GM21737 (cell line): Measurements from ENCODE around the gene THSD7A.
A peak's percentile ranks its signal among the peaks of the same experiment; 100 is the strongest.

ENCODE experiments used
- ATAC-seq: cut with Tn5 transposase; IDR thresholded peaks from one replicate; pipeline ENCODE4 v1.9.1; 2021; ENCODE audit warnings: mild to moderate bottlenecking, moderate library complexity; ENCODE audit not compliant: unreplicated experiment

The THSD7A gene

DNA sequence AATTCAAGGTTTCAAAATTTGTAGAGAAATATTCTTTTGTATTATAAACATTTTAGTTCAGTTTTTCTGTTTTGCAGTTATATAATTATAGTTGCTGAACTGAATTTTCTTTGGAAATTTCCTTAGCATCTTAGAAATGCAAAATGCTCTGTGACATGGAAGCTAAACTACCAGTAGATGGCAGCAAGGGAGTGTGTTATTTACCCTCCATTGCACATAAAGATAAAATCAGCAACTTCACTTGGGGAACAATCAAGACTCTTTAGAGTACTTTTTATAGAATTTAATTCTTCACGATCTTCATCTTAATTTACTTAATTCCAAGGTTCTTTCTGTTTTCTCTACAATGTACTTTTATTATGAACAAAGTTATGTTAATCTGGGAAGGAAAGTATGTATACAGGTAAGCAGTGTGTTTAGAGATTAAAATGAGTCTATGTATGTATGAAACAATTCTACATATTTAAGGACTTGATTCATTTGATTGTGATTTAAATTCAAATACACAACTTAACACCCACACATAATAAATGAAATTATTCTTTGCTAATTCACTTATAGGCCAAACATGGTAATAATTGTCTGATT, 404.2 kb downstream of the THSD7A start:
- ATAC-seq = peak; percentile 57

DNA sequence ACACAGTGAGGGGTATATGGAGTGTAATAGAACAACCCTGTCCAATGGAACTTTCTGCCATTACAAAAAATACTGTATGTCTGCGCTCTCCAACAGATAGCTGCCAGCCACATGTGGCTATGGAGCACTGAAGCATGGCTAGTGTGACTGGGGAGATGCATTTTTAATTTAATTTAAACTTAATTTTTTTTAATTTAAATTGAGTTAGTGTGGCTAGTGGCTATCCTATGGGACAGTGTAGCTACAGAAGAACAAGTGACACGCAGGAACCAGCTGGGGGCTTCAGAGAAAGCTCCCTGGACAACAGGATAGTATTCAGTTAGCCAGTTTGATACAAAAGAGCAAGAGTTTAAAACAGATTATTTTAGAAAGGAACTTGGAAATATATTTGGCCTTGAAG, 408.0 kb downstream of the THSD7A start:
- no peak for ATAC-seq

DNA sequence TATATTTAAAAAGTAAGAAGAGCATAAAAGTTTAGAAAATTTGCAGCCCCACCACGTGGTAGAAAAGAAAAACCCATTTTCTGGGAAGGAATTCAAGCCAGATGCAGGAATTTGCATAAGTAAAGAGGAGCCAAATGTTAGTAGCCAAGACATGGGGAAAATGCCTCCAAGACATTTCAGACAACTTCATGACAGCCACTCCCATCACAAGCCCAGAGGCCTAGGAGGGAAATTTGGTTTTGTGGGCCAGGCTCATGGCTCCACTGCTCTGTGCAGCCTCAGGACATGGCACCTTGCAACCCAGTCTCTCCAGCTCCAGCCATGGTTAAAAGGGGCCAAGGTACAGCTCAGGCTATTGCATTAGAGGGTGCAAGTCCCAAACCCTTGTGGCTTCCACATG, 411.9 kb downstream of the THSD7A start:
- ATAC-seq = no peak

DNA sequence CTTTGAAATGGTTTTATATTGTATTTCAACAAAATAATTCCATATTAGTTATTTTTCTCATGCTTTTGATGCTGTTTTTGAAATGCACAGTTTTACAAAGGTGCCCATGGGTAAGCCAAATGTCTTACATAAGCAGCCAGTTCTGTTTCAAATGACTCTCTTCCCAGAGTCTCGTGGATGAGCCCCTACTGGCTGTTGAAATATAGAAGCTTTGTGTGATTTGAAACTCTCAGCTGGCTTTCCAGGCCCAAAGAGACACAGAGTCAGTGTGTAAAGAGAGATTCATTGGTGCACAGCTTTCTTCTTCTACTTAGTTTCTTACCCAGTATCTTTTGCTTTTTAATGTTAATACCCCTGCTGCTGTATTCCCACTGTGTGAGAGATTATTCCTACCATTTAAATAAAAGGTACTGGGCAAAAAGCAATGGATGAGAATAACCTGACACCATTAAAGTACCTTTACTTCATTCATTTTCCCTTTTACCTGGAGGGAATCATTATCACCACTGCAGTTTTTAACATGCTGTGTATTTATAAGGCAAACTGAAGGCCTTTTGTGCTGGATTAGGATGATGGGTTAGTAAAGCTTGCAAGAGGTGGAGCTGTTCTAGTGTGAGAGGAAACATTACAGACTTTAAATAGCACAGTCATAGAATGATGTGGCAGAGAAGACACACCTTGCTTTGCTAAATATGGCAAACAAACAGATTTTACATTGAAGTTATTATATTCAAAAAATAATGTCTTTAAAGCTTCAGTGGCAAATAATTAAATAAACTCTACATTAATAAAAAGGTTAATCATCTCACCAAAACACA, 415.1 kb downstream of the THSD7A start:
- no peak for ATAC-seq

DNA sequence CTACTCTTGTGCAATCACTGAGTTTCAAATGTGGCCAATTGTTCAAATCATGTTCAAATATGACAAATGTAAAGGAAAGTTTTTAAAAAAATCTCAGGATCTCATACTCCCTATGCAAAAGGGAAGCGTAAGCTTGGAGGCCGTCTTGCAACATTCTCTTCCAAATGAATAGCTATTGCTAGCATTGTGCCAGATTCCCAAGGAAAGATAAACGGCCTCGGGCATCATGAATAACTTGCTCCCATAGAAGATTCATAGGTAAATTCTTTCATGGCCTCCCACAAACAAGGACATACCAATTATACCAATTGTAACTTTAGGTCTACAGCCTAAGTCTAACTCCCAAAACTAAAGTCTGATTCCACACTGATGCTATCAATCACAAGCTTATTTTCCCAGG, 416.9 kb downstream of the THSD7A start:
- no peak for ATAC-seq

DNA sequence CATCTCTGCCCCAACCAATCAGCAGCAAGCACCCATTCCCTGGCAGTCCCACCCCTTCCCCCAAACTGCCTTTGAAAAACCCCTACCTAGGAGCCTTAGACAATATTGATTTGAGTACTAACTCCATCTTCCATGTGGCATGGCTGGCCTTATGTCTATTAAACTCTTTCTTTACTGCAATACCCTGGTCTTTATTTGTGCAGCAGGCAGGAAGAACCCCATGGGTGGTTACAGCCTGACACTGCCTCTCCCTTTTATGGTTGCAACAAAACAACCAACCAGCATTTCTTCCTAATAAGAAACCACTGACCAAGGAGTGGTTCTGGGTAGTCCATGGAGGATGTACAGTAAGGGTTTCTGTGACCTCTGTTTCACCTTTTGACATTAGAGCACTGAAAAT, 418.1 kb downstream of the THSD7A start:
- ATAC-seq = no peak

DNA sequence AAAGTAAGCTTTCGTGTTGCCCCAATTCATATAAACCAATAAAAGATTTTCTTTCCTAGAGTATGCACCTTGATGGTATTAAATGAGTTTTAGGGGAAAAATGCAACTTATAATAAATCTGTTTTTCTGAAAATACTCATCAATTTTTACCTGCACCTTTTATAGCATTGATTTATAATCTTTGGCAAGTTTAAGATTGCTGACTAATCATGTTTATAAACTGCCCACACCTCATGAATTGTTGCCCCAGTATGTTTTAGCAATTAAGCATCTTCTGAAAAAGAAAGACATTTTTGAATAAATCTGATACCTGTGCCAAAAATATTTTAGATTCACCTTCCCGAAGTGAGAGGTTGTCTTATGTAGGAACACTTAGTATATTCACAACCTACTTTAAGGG, 420.0 kb downstream of the THSD7A start:
- no peak for ATAC-seq

DNA sequence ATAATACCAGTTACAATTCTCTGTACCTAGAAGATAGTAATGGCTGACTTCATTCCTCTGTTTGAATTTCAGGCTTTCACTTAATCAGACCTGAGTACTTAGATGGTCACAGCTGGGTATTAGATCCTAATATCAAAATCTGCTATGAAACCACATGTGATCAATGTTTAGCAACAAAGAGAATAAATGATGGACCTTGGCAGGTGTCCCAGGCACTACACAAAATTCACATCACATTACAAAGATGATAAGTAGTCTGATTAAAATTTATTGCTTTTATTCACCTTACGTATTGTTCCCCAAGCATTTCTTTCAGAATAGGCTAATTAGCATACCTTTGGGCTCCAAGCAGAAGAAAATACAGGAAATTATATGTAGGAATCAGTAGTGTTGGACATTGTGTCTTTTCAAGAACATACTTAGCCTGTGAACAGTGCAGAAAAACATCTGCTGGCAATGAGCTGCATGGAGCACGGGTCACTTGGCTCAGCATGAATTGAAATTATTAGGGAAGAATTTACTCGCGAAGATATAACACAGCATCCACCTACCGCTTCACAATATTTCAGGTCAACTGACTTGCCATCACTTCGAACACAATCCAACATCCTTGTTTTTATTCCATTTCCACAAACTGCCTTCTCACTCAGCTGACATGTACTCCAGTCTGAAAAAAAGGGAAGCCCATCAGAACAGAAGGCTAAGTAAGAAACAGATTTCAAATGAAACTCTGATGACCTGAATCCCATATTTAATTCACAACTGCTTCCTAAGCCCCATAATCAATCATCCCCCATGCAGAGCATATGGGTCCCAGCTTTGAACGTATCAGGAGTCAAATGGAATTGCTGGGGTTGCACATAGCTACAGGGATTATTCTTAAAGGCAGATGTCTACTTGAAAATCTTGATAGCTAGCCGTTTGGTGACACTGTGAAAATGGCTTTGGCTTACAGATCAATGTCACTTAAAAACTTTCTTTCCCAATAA, 421.0 kb downstream of the THSD7A start:
- no peak for ATAC-seq

DNA sequence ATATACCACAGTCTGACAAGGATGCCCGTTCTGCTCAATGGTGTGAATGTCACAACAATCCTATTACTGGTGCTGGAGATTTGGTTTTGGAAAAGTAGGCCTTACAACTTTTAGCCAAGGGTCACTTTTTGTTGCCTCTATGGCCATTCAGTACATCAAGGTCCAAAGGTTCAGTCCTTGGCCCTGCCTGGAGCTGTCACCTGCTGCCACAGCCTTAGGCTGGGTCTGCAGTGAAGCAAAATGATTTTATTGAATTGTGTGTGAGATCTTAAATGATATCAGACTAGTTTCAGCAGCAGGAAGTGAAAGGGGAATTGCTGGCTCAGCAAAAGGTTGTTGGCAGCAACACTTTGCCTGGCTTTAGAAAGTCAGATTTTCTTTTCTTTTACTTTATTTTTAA, 427.6 kb downstream of the THSD7A start:
- ATAC-seq = no peak

DNA sequence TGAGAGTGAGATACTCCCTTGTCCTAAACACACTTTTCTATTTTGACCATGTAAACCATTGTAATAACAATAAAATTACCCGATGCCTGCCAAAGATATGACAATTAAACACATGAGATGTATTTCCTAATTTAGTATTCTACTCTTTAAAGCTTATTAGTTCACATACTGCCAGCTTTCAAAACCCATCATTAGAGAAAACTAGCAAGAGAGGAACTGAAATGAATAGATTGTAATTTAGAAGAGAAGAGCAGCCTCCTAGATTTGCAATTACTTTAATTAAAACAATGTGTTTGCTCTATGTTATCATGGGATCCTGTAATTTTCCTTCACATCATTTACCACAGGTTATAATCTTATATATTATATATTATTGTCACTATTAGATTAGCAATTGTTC, 428.2 kb downstream of the THSD7A start:
- no peak for ATAC-seq

DNA sequence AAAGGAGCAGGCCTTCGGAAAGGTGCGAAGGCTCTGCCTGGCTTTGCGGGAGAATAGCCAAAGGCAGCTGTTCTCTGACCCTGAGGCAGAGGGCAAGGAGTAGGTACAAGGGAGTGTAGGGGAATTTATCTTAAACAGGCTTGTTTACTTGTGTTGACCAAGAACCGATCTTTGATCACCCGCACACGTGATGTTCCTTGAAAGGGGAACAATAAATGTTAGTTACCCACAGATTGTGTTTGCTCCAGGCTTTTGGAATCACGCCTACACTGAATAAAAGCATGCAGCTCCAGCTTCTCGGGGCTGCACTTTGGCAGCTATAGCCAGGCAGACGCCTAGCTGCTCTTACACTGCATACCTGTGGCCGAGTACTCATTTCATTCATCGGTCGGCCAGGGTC, 437.6 kb downstream of the THSD7A start:
- no peak for ATAC-seq

DNA sequence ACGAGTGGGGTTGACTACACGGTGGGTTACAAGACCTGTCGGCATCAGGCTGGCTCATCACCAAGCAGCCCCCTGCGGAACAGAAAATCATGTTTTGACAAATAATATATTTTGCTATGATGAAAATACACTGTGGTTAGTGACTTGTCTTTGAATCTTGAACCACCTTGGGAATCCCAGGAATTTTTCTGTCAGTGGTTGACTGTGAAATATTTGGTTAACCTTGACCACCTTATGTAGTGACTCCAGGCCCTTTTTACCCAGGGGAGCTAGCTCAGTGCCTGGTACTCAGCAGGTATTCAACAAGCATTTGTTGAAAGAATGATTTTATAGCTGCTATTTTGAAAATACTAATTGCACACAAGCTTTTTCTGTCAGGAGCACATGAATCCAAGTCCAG, 452.4 kb downstream of the THSD7A start:
- no peak for ATAC-seq

DNA sequence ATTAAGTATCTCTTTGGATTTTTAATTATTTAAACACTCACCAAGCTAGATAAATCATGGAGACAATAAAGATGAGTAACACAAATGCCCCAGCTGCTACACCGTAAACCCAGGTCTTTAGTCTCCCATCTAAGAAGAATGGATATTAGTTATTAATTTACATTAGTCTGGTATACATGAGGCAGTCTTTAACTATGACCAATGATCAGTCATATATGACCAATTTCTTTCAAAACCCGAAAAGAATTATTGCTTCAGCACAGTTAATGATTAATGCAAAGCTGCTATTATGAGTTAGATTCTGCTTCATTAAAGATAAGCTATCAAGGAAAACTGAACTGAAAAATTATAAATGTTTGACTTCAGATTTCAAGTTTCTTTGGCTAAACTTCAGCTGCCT, 455.5 kb downstream of the THSD7A start:
- ATAC-seq = no peak

DNA sequence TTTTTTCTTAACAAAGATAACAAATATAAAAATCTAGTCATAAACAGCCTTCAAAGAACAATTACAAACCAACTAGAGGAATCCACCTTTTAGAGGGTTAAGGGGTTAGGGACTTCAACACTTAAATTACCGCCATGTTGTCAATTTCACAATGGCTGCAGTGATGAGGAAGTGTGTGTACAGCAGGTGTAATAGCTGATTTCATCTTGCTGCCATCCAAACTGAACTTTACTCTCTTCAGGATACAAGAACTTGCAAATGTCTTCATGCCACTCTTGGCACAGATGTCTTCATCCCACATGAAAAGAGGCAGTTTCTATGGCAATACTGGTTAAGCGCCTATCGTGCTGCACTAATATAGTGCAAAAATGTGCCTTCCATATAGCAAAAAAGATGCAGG, 457.4 kb downstream of the THSD7A start:
- no peak for ATAC-seq

DNA sequence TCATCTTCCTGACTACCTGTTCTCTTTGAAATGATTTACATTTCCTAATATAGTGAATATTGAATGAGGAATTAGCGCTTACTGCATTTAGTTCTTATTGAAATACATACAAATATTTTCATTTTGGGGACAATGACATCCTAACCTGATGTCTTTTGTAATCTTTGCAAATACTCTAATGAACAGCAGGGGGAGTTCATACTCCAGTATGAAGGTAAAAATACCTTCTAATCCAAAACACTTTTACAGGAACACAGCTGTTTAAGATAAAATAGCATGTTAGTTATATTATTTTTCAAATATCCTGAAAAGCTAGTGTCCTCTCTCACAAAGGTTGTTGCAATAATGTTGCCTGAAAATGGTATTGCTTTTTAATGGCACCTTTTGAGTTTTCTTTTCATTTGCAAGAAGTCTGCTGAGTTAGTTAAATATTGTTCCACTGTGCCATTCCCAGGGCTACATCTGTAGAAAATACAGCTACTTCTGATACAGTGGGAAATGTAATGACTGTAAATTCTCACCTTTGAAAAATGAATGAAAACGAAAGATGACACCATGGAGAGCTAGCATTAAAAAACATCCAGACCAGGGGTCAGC, 458.4 kb downstream of the THSD7A start:
- no peak for ATAC-seq

DNA sequence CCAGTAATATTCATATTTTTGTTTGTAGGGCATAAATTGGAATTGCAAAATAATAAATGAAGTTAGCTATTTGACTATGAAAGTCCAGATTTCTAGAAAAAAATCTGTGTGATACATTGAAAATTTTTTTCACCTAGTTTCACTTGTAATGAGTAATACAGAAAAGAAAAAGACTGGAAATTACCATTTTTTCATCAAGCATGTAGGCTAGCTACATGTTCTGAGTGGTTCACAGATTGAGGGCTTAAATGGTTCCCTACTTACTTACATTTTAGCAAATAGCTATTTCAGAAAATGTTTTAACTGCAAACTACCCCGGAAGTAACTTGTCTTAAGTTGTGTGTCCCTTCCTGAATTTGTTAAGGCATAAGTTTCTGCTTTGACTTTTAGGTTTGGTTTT, 462.3 kb downstream of the THSD7A start:
- ATAC-seq = no peak

DNA sequence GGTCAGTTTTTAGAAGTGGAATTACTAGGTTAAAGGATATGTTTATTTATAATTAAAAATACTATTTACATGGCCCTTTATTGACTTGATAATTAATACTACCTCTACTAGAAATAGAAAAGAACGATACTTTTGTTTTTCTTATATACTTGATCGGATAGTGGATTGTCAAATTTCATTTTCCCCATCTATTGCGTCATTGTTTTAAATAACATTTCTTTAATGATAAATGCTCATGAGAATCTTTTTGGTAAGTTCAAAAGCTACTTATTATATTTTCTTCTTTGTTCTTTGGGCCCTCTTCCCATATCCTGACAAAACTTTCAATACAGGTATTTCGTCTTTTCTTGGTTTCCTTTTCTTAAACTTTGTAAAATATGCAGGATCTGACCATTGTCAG, 465.9 kb downstream of the THSD7A start:
- no peak for ATAC-seq

DNA sequence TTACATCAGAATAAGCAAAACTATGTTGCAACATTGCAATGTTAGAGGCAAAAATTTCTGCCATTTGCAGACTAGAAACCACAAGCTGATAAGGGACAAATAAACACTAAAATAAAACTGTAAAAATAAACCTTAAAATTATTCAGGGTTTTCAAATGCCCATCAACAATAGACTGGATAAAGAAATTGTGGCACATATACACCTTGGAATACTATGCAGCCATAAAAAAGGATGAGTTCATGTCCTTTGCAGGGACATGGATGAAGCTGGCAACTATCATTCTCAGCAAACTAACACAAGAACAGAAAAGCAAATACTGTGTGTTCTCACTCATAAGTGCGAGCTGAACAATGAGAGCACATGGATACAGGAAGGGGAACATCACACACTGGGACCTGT, 473.4 kb downstream of the THSD7A start:
- no peak for ATAC-seq

DNA sequence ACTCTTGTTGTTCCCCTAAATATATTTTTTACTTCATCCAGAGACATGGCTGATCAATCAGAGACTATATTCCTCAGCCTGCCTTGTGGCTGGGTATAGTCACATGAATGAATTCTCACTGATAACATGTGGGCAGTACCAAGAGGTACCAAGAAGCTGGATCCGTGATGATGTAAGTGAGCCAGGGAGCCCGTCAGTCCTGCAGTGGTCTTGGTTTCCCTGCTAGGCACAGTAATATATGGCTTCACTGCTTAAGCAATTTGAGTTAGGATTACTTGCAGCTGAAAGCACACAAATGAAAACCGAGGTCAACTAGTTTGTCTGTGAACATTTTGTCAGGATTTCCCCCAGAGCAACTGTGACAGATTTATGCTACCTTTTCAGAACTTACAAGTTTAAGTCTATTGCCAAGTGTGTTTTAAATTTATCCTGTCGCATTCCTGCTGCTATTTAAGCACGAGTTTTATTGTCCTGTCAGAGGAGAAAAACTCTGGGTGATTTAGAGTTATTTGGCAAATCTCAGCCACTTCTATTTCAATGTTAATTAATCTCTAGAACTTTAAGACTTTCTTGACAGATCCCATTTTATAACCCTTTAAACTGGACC, 476.5 kb downstream of the THSD7A start:
- no peak for ATAC-seq

DNA sequence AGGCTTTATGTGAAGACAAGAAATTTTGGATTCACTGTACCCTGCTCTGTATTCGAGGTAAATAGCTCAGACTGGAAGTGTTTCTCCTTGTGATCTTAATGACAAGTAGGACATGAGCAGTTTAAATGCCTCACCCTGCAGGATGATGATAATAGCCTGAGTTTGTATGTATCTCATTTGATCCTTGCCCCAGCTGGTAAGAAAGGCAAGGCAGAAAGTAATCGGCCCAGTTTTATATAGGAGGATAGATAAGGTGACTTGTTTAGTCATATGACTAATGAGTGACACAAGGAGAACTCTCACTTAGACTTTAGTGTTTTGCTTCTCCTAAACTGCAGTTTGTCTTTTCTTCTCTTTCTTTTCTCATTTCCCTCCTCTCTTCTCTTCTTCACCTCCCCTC, 485.7 kb downstream of the THSD7A start:
- ATAC-seq = no peak

DNA sequence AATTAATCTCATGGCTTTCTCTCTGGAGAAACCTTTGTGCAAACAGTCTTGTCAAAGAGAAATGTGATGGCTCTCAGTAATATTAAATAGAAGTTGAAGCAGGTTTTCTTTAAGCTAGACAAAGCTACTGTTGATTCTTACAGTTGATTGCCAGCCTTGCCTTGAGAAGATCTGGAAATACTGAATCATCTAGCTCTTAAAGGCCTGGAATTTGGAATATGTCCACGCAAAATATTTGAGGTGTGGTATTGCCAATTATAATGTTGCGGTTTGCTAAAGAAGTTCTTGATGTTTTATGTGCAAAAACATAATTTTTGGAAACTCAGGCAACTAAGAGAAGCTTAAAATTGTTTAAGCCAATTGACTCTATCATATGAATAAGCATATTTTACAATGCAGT, 486.4 kb downstream of the THSD7A start:
- ATAC-seq = no peak
